Superior temporal gyrus (tissue), 1 donor: ENCODE measurements around the gene MTSS2.
A peak's percentile ranks its signal among the peaks of the same experiment; 100 is the strongest.
"Not testable (repeated sequence)": the region's sequence is repeated elsewhere in the genome, so short reads cannot be mapped to it uniquely, and the experiment has no call there.

ENCODE experiments used
- DNase-seq: peaks from one replicate; pipeline ENCODE4 v3.0.0-alpha.2; 2016; ENCODE audit errors: extremely low spot score

MTSS2 gene

DNA sequence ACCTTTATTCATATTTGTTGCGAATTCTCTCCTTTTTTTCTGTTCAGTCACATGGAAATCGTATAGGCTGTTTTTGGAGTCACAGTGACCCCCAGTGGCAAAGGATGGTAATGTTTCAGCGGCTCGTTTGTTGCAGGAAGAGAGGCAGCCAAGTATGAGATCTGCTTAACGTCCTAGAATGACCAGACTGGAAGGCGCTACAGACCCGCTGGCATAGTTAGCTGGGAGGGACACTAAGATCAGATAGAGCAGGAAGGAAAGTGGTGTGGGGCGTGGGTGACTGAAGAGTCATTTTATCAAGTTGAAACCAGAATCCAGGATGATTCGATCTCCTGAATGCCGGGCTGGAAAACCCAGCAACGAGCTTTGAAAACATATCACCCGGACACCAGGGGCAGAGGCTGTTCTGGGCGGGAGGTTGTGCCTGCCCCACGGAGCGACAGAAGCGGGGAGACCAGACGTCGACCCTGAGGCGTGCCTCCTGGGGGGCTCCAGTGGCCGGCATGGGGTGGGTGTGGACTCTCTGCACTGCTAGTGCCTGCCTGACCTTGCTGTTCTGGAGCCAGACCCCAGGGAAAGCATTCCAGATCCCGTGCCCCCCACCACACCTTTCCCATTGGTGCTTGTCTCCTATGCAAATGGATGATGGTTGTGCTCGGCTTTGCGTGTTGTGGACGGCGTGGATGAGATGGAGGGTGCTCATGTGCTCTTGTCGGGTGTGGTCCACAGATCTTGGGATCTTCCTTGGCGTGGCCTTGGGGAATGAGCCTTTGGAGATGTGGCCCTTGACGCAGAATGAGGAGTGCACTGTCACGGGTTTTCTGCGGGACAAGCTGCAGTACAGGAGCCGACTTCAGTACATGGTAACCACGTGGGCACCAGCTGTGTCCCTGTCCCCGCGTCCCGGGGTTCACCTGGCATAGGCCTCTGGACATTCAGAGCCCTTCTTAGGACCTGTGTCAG lies 31.8 kb downstream of the MTSS2 start:
- peak; percentile 95 for DNase-seq

DNA sequence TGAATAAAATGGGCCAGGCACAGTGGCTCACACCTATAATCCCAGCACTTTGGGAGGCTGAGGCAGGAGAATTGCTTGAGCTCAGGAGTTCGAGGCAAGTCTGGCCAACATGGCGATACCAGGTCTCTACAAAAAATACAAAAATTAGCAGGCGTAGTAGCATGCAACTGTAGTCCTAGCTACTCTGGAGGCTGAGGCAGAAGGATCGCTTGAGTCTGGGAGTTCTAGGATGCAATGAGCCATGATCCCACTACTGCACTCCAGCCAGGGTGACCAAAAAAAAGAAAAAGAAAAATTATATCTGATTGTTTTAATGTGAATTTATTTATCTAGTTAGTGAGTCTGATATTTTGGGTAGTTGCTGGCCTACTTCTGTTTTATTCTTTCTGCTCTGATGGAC lies 32.4 kb downstream of the MTSS2 start:
- DNase-seq = no peak

DNA sequence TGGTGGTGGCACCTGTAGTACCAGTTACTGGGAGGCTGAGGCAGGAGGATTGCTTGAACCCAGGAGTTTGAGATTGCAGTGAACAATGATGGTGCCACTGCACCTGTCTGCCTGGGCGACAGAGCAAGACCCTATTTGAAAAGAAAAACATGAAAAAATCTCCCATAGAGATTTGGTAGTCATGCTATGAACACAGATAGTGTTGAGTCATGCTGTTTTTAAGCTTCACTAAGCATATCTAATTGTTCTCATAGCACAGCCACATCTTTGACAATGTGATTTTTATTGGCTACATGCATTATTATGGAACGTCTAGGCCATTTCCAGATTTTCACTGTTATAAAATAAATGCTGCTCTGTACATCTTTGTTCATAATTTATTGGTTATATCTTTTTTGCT lies 33.5 kb downstream of the MTSS2 start:
- DNase-seq = no peak

GRCh38 chr16:70651524-70651923 lies 34.3 kb downstream of the MTSS2 start:
- DNase-seq = no peak

GRCh38 chr16:70650216-70650615 lies 35.6 kb downstream of the MTSS2 start:
- DNase-seq = no peak

GRCh38 chr16:70649300-70649699 lies 36.6 kb downstream of the MTSS2 start:
- DNase-seq = no peak

GRCh38 chr16:70648606-70649005 lies 37.2 kb downstream of the MTSS2 start:
- no peak for DNase-seq

DNA sequence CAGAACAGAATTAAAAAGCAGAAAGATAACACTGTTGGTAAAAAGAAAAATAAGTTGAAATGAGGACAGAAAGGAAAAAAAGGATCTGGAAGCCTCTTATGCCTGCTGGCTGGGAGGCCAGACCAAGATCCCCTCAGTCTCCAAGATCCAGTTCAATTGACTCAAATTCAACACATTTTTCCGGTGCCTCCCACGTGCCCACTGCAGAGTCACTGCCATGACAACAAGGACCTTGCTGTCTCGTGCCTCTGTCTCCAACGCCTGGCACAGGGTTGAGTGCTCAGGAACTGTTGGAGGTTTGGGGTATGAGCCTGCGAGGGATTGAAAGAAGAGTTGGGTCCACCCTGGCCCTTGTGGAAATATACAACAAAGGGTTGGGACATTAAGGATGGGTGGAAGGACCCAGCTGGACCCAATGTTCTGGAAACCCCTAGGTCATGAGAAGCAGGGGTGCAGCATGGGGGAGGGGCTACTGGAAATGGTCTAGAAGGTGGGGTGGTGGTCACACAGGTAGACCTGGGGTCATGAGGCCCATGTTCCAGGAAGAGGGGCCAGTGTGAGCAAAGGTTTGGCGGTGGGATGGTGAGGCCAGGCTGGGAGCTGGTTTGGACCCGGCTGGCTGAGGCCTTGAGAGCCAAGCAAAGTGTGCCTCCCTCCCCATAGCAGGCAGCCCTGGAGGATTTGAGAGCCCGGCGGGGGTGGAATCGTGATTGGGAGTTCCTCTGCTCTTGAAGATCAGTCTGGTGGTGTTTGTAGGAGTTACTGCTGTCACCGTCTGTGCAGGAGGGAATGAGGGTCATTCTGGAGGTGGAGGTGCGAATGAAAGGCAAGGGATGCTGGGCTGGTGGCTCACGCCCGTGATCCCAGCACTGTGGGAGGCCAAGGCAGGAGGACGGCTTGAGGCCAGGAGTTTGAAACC lies 38.2 kb downstream of the MTSS2 start:
- DNase-seq = no peak

DNA sequence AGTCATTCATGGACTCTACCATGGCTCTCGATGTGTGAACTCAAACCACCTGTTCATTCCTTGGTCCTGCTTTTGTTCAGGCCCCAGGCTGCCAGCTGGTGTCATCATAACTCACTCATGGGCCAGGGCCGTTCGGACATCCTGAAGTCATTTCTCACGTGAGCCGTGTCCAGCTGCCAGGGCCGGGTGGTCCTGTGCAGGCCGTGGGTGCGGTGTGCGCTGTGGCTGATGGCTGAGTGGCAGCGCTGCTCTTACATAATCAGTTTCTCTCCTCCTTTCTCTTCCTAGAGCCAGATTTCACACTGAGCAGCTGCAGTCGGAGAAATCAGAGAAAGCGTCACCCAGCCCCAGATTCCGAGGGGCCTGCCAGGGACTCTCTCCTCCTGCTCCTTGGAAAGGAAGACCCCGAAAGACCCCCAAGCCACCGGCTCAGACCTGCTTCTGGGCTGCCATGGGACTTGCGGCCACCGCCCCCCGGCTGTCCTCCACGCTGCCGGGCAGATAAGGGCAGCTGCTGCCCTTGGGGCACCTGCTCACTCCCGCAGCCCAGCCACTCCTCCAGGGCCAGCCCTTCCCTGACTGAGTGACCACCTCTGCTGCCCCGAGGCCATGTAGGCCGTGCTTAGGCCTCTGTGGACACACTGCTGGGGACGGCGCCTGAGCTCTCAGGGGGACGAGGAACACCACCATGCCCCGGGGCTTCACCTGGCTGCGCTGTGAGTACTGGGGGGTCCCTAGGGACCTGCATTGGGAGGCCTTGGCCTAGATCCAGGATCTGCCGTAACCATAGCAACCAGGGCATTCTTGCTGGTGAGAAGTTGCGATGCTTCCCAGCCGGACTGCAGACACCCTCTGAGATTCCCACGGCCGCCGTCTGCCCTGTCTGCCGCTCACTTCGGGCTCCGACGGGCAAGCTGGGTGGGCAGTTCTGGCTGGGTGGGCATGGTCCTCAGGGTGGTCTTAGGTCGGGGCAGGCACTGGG lies 39.3 kb downstream of the MTSS2 start, which contains the start of gene IL34:
IL34 (plus strand) TSS at position 300 of the 982 bp plus-strand sequence; CDS start at position 689, 389 bp downstream.
- DNase-seq = peak; percentile 65

DNA sequence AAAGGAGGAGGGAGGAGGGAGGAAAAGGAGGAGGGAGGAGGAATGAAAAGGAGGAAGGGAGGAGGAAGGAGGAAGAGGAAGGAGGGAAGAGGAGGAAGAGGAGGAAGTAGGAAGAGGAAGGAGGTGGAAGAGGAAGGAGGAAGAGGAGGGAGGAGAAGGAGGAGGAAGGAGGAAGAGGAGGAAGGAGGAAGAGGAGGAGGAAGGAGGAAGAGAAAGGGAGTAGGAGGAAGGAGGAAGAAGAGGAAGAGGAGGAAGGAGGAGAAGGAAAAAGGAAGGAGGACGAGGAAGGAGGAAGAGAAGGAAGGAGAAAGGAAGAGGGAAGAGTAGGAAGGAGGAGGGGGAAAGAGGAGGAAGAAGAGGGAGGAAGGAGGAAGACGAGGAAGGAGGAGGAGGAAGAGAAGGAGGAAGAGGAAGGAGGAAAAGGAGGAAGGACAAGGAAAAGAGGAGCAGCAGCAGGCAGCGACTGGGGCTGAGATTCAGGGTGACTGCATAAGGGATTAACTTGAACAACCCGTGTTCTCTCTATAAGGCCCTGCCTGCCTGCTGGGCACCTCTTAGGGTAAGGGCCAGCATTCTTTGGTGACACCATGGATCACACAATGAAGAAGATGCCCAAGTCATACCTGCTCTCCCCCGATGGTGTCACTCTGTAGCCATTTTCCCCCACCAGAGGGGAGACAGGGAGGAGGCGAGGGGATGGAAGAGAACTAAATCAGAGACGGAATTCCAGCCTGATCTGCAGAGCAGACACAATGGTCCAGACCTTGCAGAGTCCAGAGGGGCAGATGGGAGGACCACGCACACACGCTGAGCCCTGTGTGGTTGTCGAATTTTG lies 40.9 kb downstream of the MTSS2 start:
- DNase-seq = no peak

- not testable (repeated sequence) for DNase-seq
These were observed 42.6 kb downstream of the MTSS2 start for GRCh38 chr16:70643264-70643663.

DNA sequence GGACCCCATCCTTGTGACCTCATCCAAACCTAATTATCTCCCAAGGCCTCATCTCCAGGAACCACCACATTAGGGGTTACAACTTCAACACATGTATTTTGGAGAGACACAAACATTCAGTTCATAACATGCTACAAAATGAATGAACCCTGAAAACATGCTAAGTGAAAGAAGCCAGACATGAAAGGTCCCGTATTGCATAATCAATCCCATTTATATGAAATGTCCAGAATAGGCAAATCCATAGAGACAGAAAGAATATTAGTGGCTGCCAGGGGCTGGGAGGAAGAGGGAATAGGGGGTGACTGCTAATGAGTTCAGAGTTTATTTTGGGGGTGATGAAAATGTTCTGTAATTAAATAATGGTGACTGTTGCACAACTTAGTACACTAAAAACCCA lies 43.2 kb downstream of the MTSS2 start:
- no peak for DNase-seq

DNA sequence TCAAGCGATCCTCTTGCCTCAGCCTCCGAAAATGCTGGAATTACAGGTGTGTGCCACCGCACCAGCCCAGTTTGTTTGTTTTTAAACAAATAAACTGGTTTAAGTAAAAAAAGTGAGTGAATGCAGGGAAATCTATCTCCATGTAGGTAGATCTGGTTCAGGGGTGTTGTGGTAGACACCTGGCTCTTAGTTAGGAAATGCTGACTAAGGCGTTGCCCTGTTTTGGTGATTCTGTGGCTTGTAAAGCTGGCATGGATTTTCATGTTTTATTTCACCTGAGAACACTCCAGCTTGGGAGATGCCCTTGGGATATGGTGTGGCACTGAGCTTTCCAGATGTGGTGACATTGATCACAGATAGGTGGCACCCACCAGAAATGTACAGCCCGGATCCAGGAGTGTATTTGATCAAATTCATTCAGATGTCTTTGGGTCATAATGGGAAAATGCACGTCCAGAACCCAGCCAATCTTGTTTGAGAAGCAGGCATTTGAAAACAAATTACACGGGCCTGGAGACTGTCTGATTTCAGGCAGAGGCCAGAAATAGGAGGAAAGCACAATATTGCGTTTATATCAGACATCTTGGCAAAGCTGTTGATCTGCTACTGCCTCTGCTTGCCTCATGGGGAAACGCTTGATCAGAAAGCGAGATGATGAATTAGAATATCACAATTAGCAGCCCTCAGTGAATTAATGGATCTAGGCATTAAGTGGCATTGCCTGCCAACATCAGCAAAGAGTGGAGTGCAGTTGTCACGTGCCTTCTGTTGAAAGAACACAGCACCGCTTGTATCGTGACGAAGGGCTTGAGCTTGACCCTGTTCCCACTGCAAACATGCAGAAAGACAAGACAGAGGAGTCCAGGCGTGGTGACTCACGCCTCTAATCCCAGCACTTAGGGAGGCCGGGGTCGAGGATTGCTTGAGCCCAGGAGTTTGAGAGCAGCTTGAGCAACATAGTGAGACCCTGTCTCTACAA lies 46.8 kb downstream of the MTSS2 start:
- no peak for DNase-seq
